Endodermal cell (in vitro differentiated cells): ENCODE measurements around the gene NFATC2IP. TPM values are rescaled to one million over a fixed set of nuclear protein-coding genes. Genes with fewer than 3 reads are reported as not detected.

Source experiments
- DNase-seq: peaks from one replicate; pipeline ENCODE4 v3.0.0-alpha.2; 2017
- H3K27ac ChIP-seq: 2 replicates; pipeline ENCODE4 v1.5.1; 2013; ENCODE audit warnings: mild to moderate bottlenecking, low read depth, low read length, moderate library complexity
- H3K27me3 ChIP-seq: 2 replicates; pipeline ENCODE4 v1.6.1; 2013; ENCODE audit warnings: mild to moderate bottlenecking, low read length, moderate library complexity; ENCODE audit not compliant: insufficient read depth, control insufficient read depth, poor library complexity, severe bottlenecking
- H3K36me3 ChIP-seq: 2 replicates; pipeline ENCODE4 v1.7.0; 2013; ENCODE audit warnings: mild to moderate bottlenecking, low read length, moderate library complexity; ENCODE audit not compliant: control insufficient read depth, insufficient read depth
- H3K4me1 ChIP-seq: one replicate; pipeline ENCODE4 v1.7.0; 2013; ENCODE audit warnings: low read length; ENCODE audit not compliant: control insufficient read depth, insufficient read depth
- H3K4me3 ChIP-seq: 2 replicates; pipeline ENCODE4 v1.5.1; 2013; ENCODE audit warnings: mild to moderate bottlenecking, low read length, moderate library complexity
- H3K9ac ChIP-seq: 2 replicates; pipeline ENCODE4 v1.6.1; 2013; ENCODE audit warnings: mild to moderate bottlenecking, low read length, moderate library complexity; ENCODE audit not compliant: poor library complexity, severe bottlenecking; ENCODE audit errors: extremely low read depth
- H3K9me3 ChIP-seq: 2 replicates; pipeline ENCODE4 v1.6.1; 2013; ENCODE audit warnings: mild to moderate bottlenecking, low read length, moderate library complexity; ENCODE audit not compliant: control insufficient read depth
- H3K27ac Mint-ChIP-seq: 2 replicates; pipeline ENCODE4 v1.8.0; 2020; ENCODE audit warnings: mixed read lengths
- H3K27me3 Mint-ChIP-seq: 2 replicates; pipeline ENCODE4 v1.8.0; 2021; ENCODE audit warnings: mild to moderate bottlenecking, mixed read lengths; ENCODE audit not compliant: insufficient read depth
- H3K36me3 Mint-ChIP-seq: 2 replicates; pipeline ENCODE4 v1.8.0; 2020; ENCODE audit warnings: low read depth, mixed read lengths
- H3K4me1 Mint-ChIP-seq: 2 replicates; pipeline ENCODE4 v1.8.0; 2020; ENCODE audit warnings: mixed read lengths
- H3K4me3 Mint-ChIP-seq: 2 replicates; pipeline ENCODE4 v1.8.0; 2020; ENCODE audit warnings: mild to moderate bottlenecking, moderate library complexity, mixed read lengths
- H3K9me3 Mint-ChIP-seq: 2 replicates; pipeline ENCODE4 v1.8.0; 2020; ENCODE audit warnings: mild to moderate bottlenecking, mixed read lengths
- WGBS, 2 experiments: methylation state at CpG; one replicate each; pipeline versions ENCODE4 v1.1.5 to v1.1.7; 2013; ENCODE audit warnings: missing lambda C conversion rate in 2 of 2, mixed read lengths in 1 of 2; ENCODE audit not compliant: insufficient coverage in 1 of 2, insufficient read length in 1 of 2; 5-methylcytosine and 5-hydroxymethylcytosine counted together
- total RNA-seq, 2 donors: library from RNA; stranded (reverse); fragmentation: NEBNext Ultra II Directional in 1 of 2; extraction: Animal tissue kit (Norgen Biotek cat#: 25700) in 1 of 2; gene quantifications; 2 replicates in 1 of 2; 3 replicates in 1 of 2; pipeline ENCODE4 v1.2.1, GENCODE V29; 2021
- TF ChIP-seq, protein P1 (sequence below): fragments of 200-600 bp; sonication (generic); conservative IDR thresholded peaks from 2 replicates; pipeline ENCODE4 v1.5.0; 2021; ENCODE audit warnings: antibody characterized with exemption, mild to moderate bottlenecking

NFATC2IP gene
- total RNA-seq, 2 donors from 2014 or later: 63.7 to 65.4 TPM

DNA sequence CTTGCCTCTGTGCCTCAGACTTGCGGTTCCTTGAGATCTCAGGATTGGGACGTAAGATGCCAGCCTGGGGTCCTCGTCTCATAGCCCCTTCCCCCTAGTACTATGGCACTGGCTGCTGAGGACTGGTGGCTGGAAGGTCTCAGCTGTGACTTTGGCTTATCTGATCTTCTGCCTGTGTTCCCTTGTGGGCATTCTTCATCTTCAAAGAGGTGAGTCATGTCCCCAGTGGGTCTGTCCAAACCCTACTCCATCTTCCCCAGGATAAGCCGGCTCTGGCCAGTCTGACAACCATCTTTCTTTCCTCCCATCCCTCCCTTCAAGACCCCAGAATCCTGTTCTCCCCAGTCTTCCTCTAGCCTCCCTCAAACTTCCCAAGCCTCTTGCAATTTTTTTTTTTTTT lies 15.4 kb upstream of the NFATC2IP start:
- DNase-seq: no peak
- Histone ChIP-seq H3K36me3 (no peaks in the 10 kb centered on the region), H3K4me1 (no peaks in the 10 kb centered on the region), H3K27ac (no peak overlapping the region), H3K27me3 (no peaks in the 10 kb centered on the region), H3K9me3 (no peaks in the 10 kb centered on the region), H3K9ac (no peak overlapping the region), H3K4me3 (no peak overlapping the region)
- TF ChIP-seq, protein P1, sequence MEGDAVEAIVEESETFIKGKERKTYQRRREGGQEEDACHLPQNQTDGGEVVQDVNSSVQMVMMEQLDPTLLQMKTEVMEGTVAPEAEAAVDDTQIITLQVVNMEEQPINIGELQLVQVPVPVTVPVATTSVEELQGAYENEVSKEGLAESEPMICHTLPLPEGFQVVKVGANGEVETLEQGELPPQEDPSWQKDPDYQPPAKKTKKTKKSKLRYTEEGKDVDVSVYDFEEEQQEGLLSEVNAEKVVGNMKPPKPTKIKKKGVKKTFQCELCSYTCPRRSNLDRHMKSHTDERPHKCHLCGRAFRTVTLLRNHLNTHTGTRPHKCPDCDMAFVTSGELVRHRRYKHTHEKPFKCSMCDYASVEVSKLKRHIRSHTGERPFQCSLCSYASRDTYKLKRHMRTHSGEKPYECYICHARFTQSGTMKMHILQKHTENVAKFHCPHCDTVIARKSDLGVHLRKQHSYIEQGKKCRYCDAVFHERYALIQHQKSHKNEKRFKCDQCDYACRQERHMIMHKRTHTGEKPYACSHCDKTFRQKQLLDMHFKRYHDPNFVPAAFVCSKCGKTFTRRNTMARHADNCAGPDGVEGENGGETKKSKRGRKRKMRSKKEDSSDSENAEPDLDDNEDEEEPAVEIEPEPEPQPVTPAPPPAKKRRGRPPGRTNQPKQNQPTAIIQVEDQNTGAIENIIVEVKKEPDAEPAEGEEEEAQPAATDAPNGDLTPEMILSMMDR: no peak
- Mint-ChIP-seq H3K27ac (no peak overlapping the region), H3K4me1 (peaks cover 6% of the 10 kb centered on the region), H3K27me3 (peaks cover 17% of the 10 kb centered on the region), H3K9me3 (no peaks in the 10 kb centered on the region), H3K4me3 (no peak overlapping the region), H3K36me3 (no peaks in the 10 kb centered on the region)
- WGBS, 2 experiments: 83 to 95% methylated on average over 1 to 4 of the region's 4 CpGs

DNA sequence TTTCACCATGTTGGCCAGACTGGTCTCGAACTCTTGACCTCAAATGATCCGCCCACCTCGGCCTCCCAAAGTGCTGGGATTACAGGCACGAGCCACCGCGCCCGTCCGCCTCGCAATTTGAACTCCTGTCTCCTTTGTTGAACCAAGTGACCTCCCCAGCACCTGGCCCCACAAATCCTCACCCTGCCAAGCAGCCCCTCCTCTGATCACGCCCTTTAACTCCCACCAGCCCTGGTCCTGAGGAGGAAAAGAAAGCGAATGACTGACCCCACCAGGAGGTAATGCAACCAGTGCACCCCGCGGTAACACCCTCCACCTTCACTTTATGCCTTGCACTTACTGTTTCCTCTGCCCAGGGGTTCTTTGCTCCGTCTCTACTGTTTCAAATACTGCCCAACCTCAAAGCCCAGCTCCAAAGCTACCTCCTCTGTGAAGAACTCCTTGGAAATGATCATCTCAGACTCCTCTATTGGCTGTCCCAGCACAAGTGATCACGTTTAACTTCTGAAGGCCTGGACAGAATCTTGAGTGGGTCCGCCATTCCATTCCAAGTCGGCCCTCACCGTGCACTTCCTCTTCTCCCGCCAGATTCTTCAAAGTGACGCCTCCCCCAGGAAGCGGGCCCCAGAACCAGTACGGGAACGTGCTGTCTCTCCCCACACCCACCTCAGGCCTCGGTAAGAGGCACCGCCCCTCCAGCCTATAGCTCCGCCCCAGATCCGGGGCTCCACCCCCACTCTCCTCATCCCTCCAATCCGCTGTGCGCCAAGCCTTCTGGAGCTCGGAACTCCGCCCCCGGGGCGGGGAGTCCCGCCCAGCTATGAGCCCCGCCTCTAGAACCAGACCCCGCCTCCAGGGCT lies 14.6 kb upstream of the NFATC2IP start:
- Histone ChIP-seq H3K36me3 (no peaks in the 10 kb centered on the region), H3K9ac (no peak overlapping the region), H3K4me3 (no peak overlapping the region), H3K27me3 (no peaks in the 10 kb centered on the region), H3K9me3 (no peaks in the 10 kb centered on the region), H3K27ac (no peak overlapping the region), H3K4me1 (no peaks in the 10 kb centered on the region)
- Mint-ChIP-seq H3K4me1 (no peaks in the 10 kb centered on the region), H3K36me3 (no peaks in the 10 kb centered on the region), H3K27me3 (peaks cover 17% of the 10 kb centered on the region), H3K4me3 (peak overlapping the region; percentile 43), H3K27ac (no peak overlapping the region), H3K9me3 (no peaks in the 10 kb centered on the region)
- 87 to 91% methylated on average over 23 to 36 of the region's 36 CpGs for WGBS, 2 experiments
- peak; percentile 96 for DNase-seq
- TF ChIP-seq, protein P1: no peak

DNA sequence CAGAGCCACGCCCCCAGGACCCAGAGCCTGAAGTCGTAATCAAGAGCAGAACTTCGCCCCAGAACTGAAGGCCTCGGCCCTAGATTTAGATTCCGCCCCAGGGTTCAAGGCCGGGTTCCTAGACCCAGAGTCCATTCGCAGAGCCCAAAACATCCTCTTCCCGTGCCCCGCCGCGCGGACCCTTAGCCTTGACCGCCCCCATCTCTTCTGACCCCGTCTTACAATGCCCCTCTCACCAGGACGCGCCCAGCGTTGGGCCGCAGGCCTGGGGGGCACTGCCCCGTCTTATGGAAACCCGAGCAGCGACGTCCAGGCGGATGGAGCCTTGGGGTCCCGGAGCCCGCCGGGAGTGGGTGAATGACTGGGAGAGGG lies 14.0 kb upstream of the NFATC2IP start:
- no peak overlapping the region for H3K9ac ChIP-seq
- Mint-ChIP-seq H3K4me1 (no peaks in the 10 kb centered on the region), H3K4me3 (peak overlapping the region; percentile 43), H3K36me3 (no peaks in the 10 kb centered on the region), H3K27ac (no peak overlapping the region), H3K27me3 (peaks cover 17% of the 10 kb centered on the region), H3K9me3 (no peaks in the 10 kb centered on the region)
- no peak for DNase-seq
- H3K36me3 ChIP-seq: no peaks in the 10 kb centered on the region
- H3K4me1 ChIP-seq: no peaks in the 10 kb centered on the region
- H3K27me3 ChIP-seq: no peaks in the 10 kb centered on the region
- WGBS, 2 experiments: 96 to 97% methylated on average over 12 to 26 of the region's 26 CpGs
- TF ChIP-seq, protein P1: no peak
- H3K27ac ChIP-seq: no peak overlapping the region
- H3K9me3 ChIP-seq: no peaks in the 10 kb centered on the region
- no peak overlapping the region for H3K4me3 ChIP-seq
